Measurements from ENCODE around the gene POC1B.

POC1B gene

GRCh38 chr12:89504560-89505346, 21.1 kb downstream of the POC1B start:
- TF ChIP-seq SUZ12 (IDR thresholded peaks at IDR 0.05) = no peak
- TF ChIP-seq SP1 (IDR thresholded peaks at IDR 0.05) = no peak
- TF ChIP-seq HDGF (IDR thresholded peaks at IDR 0.05; ENCODE audit: borderline replicate concordance) = no peak
- TF ChIP-seq ZNF384 (IDR thresholded peaks at IDR 0.05) = no peak
- CTCF ChIA-PET = no interaction called here
- DNase-seq (ENCODE audit: extremely low spot score) = no peak
- POLR2A ChIA-PET = no interaction called here

- DNase-seq (ENCODE audit: extremely low spot score) = no peak
- TF ChIP-seq ELF4 (IDR thresholded peaks at IDR 0.05) = no peak
- no peak for TF ChIP-seq FOXM1 (IDR thresholded peaks at IDR 0.05; ENCODE audit: borderline replicate concordance)
- TF ChIP-seq ARNT (IDR thresholded peaks at IDR 0.05) = no peak
- no peak for TF ChIP-seq CTBP1 (IDR thresholded peaks at IDR 0.05; ENCODE audit: borderline replicate concordance)
- no peak for TF ChIP-seq HDGF (IDR thresholded peaks at IDR 0.05; ENCODE audit: borderline replicate concordance)
- TF ChIP-seq TARDBP (IDR thresholded peaks at IDR 0.05) = no peak
- no peak for TF ChIP-seq FOXK2 (IDR thresholded peaks at IDR 0.05)
- no peak for TF ChIP-seq SP1 (IDR thresholded peaks at IDR 0.05)
- no peak for TF ChIP-seq BHLHE40 (IDR thresholded peaks at IDR 0.05; ENCODE audit: borderline replicate concordance)
- TF ChIP-seq PKNOX1 (IDR thresholded peaks at IDR 0.05) = no peak
- no peak for TF ChIP-seq ZNF384 (IDR thresholded peaks at IDR 0.05)
- no peak for TF ChIP-seq L3MBTL2 (conservative IDR thresholded peaks at IDR 0.05)
- TF ChIP-seq FOXA1 (IDR thresholded peaks at IDR 0.05) = no peak
- TF ChIP-seq LEF1 (IDR thresholded peaks at IDR 0.05; ENCODE audit: borderline replicate concordance) = no peak
- ChIA-PET POLR2A (no interaction called here), CTCF (no interaction called here)
Observed at GRCh38 chr12:89501793-89502192, 24.1 kb downstream of the POC1B start.

DNA sequence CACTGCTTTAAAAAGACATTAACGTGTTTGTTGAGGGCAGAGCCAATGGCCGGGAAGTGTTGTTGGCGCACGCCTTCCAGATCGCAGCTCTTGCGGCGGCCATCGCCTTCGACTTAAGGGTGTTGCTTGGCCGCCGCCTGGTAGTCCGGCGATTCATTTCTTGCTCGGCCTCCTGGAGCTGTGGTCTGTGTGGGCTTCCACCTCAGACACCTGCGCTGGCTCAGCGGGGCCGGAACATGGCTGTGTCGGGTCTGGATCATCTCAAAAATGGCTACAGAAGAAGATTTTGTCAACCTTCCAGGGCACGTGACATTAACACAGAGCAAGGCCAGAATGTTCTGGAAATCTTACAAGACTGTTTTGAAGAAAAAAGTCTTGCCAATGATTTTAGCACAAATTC, 26.0 kb downstream of the POC1B start:
- ChIA-PET POLR2A (no interaction called here), CTCF (no interaction called here)
- no peak for DNase-seq (ENCODE audit: extremely low spot score)
- TF ChIP-seq ZNF384 (IDR thresholded peaks at IDR 0.05) = no peak
- TF ChIP-seq FOXK2 (IDR thresholded peaks at IDR 0.05) = no peak
- no peak for TF ChIP-seq BHLHE40 (IDR thresholded peaks at IDR 0.05; ENCODE audit: borderline replicate concordance)
- no peak for TF ChIP-seq SP1 (IDR thresholded peaks at IDR 0.05)
- TF ChIP-seq TARDBP (IDR thresholded peaks at IDR 0.05) = no peak
- TF ChIP-seq L3MBTL2 (conservative IDR thresholded peaks at IDR 0.05) = no peak
- no peak for TF ChIP-seq ARNT (IDR thresholded peaks at IDR 0.05)
- no peak for TF ChIP-seq ELF4 (IDR thresholded peaks at IDR 0.05)
- TF ChIP-seq NFRKB (IDR thresholded peaks at IDR 0.05) = no peak
- no peak for TF ChIP-seq HDGF (IDR thresholded peaks at IDR 0.05; ENCODE audit: borderline replicate concordance)

- no peak for DNase-seq (ENCODE audit: extremely low spot score)
- ChIA-PET POLR2A (no interaction called here), CTCF (no interaction called here)
- TF ChIP-seq CTBP1 (IDR thresholded peaks at IDR 0.05; ENCODE audit: borderline replicate concordance) (no peak), HDGF (IDR thresholded peaks at IDR 0.05; ENCODE audit: borderline replicate concordance) (no peak)
Observed at GRCh38 chr12:89497467-89497866, 28.4 kb downstream of the POC1B start.

DNA sequence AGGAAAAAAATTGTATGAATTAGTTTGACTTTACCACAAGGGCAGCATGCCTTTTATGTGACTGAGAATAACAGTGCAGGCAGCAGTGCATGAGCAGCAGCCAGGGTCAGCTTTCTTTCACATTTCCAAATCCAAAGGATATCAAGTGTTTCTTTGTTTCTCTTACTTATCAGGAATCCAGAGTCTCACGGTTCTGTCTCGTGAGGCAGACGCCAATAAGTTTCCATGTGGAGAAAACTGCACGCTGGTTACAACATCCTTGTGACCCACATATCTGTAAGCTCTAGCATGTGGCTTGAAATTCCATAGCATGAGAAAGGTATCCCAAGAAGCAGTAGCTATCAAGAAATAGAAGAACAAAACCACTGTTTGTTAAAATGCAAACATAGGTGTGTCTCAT, 28.8 kb downstream of the POC1B start:
- DNase-seq (ENCODE audit: extremely low spot score) = no peak
- TF ChIP-seq LEF1 (IDR thresholded peaks at IDR 0.05; ENCODE audit: borderline replicate concordance) (no peak), FOXK2 (IDR thresholded peaks at IDR 0.05) (no peak), ELF4 (IDR thresholded peaks at IDR 0.05) (no peak), BHLHE40 (IDR thresholded peaks at IDR 0.05; ENCODE audit: borderline replicate concordance) (no peak), SP1 (IDR thresholded peaks at IDR 0.05) (no peak), HDGF (IDR thresholded peaks at IDR 0.05; ENCODE audit: borderline replicate concordance) (no peak), ZNF384 (IDR thresholded peaks at IDR 0.05) (no peak)
- CTCF ChIA-PET = no interaction called here
- POLR2A ChIA-PET = no interaction called here

DNA sequence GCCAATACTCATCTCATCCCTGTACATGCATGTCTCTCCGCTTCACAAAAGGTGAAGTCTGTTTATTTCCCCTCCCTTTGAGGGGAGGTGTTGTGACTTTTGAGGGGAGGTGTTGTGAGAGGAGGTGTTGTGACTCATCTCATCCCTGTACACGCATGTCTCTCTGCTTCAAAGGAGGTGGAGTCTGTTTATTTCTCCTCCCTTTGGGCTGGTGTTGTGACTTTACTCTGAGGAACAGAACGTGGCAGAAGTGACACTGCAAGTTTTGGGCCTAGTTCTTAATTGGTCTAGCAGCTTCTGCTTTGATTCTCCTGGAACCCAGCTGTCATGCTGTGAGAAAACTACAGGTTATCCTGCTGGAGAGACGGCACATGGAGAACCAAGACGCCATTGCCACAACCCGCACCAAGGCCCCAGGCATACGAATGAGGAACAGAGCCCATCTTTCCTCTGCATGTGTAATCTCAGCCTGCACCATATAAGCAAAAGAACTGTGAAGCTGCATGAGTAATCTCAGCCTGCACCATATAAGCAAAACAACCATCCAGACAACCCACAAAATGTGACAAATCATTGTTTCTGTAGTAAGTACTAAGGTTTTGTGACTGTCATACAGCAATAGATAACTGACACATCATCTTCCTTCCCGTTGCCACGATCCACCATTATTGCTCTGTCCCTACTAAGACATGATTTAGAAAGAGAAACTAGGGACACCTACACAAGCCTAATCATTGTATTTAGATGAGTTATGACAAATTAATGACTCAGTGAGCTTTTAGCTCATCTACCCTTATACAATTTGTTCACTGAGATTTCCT, 31.2 kb downstream of the POC1B start:
- POLR2A ChIA-PET = no interaction called here
- CTCF ChIA-PET = no interaction called here
- DNase-seq (ENCODE audit: extremely low spot score) = no peak
- no peak for TF ChIP-seq PKNOX1 (IDR thresholded peaks at IDR 0.05)
- TF ChIP-seq FOXM1 (IDR thresholded peaks at IDR 0.05; ENCODE audit: borderline replicate concordance) = no peak
- no peak for TF ChIP-seq SP1 (IDR thresholded peaks at IDR 0.05)
- no peak for TF ChIP-seq ELF4 (IDR thresholded peaks at IDR 0.05)
- no peak for TF ChIP-seq TARDBP (IDR thresholded peaks at IDR 0.05)
- TF ChIP-seq HDGF (IDR thresholded peaks at IDR 0.05; ENCODE audit: borderline replicate concordance) = no peak
- no peak for TF ChIP-seq FOXK2 (IDR thresholded peaks at IDR 0.05)
- no peak for TF ChIP-seq ARNT (IDR thresholded peaks at IDR 0.05)
- TF ChIP-seq NFRKB (IDR thresholded peaks at IDR 0.05) = no peak
- no peak for TF ChIP-seq LEF1 (IDR thresholded peaks at IDR 0.05; ENCODE audit: borderline replicate concordance)
- no peak for TF ChIP-seq BHLHE40 (IDR thresholded peaks at IDR 0.05; ENCODE audit: borderline replicate concordance)
- TF ChIP-seq FOXA1 (IDR thresholded peaks at IDR 0.05) = no peak
- no peak for TF ChIP-seq CTBP1 (IDR thresholded peaks at IDR 0.05; ENCODE audit: borderline replicate concordance)
